HL-60 (cell line): ENCODE measurements around the gene BLOC1S4.

ENCODE experiments used
- DNase-seq, 2 experiments: peaks; one replicate each; pipeline ENCODE4 v3.0.0-alpha.2; 2010 to 2020; ENCODE audit warnings: low read depth in 1 of 2, low spot score in 1 of 2
- H3K27ac ChIP-seq: fragments of 250-450 bp; sonication (Bioruptor Pico); replicated peaks from 2 replicates; pipeline ENCODE4 v1.5.1; 2020; ENCODE audit warnings: mild to moderate bottlenecking, moderate library complexity
- H3K27me3 ChIP-seq: fragments of 250-450 bp; sonication (Bioruptor Pico); 2 replicates; pipeline ENCODE4 v1.5.1; 2021; ENCODE audit warnings: mild to moderate bottlenecking, moderate library complexity; ENCODE audit not compliant: insufficient read depth, poor library complexity, severe bottlenecking
- H3K4me3 ChIP-seq: replicated peaks from 2 replicates; pipeline ENCODE4 v1.5.1; 2011; ENCODE audit warnings: mild to moderate bottlenecking, control low read depth, low read length; ENCODE audit not compliant: insufficient read depth
- GABPA ChIP-seq: IDR thresholded peaks from 2 replicates; pipeline ENCODE4 v1.6.1; 2012; ENCODE audit warnings: low read depth
- POLR2AphosphoS5 ChIP-seq: IDR thresholded peaks from 2 replicates; pipeline ENCODE4 v1.6.1; 2012; ENCODE audit warnings: low read depth
- SPI1 ChIP-seq: IDR thresholded peaks from 2 replicates; pipeline ENCODE4 v1.6.1; 2012; ENCODE audit warnings: low read depth, mild to moderate bottlenecking, borderline replicate concordance
- TF ChIP-seq, protein P1 (sequence below): IDR thresholded peaks from one replicate; pipeline ENCODE4 v1.5.1; 2011; ENCODE audit warnings: low read length, control low read depth, inconsistent platforms; ENCODE audit not compliant: insufficient read depth
- TF ChIP-seq, protein P2 (sequence below): IDR thresholded peaks from 2 replicates; pipeline ENCODE4 v1.6.1; 2012; ENCODE audit warnings: low read depth; ENCODE audit not compliant: insufficient replicate concordance

The BLOC1S4 gene

DNA sequence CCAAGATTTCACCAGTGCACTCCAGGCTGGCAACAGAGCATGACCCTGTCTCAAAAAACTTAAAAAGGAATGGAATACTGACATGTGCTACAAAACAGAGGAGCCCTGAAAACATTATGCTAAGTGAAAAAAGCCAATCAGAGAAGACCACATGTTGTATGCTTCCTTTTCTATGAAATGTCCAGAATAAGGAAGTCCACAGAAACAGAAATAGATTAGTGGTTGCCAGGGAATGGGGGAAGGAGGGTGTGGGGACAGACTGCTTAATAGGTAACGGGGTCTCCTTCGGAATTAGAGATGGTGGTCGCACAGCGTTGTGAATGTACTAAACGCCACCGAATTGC lies 36.5 kb downstream of the BLOC1S4 start:
- peak in 1 of 2 experiments; percentile 49 for DNase-seq
- Histone ChIP-seq H3K27me3 (no peaks in the 10 kb centered on the region), H3K27ac (no peak overlapping the region), H3K4me3 (no peak overlapping the region)
- TF ChIP-seq SPI1 (peak; percentile 87), POLR2AphosphoS5 (no peak)

DNA sequence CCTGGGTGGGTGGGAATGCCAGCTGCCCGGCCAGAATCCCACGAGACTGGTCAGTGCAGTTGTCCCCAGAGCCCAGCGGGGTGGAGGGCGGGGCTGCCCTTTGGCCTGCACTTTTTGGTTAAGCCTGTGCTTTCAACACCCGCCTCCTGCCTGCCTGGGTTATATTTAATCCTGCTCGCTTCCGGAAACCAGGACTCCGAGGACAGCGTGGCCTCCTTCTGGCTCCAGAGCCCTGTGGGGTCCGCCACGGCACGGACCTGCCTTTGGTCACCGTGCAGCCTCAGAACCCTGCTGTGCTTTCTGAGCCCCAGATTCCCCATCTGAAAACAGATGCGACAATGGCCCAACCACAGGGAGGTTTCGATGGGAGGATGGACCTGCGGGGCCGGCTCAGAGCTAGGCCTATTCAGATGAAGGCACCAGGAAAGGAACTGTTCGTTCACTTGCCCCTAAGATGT lies 37.2 kb downstream of the BLOC1S4 start:
- Histone ChIP-seq H3K4me3 (no peak overlapping the region), H3K27ac (no peak overlapping the region), H3K27me3 (no peaks in the 10 kb centered on the region)
- TF ChIP-seq, protein P1, sequence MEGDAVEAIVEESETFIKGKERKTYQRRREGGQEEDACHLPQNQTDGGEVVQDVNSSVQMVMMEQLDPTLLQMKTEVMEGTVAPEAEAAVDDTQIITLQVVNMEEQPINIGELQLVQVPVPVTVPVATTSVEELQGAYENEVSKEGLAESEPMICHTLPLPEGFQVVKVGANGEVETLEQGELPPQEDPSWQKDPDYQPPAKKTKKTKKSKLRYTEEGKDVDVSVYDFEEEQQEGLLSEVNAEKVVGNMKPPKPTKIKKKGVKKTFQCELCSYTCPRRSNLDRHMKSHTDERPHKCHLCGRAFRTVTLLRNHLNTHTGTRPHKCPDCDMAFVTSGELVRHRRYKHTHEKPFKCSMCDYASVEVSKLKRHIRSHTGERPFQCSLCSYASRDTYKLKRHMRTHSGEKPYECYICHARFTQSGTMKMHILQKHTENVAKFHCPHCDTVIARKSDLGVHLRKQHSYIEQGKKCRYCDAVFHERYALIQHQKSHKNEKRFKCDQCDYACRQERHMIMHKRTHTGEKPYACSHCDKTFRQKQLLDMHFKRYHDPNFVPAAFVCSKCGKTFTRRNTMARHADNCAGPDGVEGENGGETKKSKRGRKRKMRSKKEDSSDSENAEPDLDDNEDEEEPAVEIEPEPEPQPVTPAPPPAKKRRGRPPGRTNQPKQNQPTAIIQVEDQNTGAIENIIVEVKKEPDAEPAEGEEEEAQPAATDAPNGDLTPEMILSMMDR, result no peak
- TF ChIP-seq POLR2AphosphoS5 (no peak), SPI1 (no peak), GABPA (no peak)
- TF ChIP-seq, protein P2, sequence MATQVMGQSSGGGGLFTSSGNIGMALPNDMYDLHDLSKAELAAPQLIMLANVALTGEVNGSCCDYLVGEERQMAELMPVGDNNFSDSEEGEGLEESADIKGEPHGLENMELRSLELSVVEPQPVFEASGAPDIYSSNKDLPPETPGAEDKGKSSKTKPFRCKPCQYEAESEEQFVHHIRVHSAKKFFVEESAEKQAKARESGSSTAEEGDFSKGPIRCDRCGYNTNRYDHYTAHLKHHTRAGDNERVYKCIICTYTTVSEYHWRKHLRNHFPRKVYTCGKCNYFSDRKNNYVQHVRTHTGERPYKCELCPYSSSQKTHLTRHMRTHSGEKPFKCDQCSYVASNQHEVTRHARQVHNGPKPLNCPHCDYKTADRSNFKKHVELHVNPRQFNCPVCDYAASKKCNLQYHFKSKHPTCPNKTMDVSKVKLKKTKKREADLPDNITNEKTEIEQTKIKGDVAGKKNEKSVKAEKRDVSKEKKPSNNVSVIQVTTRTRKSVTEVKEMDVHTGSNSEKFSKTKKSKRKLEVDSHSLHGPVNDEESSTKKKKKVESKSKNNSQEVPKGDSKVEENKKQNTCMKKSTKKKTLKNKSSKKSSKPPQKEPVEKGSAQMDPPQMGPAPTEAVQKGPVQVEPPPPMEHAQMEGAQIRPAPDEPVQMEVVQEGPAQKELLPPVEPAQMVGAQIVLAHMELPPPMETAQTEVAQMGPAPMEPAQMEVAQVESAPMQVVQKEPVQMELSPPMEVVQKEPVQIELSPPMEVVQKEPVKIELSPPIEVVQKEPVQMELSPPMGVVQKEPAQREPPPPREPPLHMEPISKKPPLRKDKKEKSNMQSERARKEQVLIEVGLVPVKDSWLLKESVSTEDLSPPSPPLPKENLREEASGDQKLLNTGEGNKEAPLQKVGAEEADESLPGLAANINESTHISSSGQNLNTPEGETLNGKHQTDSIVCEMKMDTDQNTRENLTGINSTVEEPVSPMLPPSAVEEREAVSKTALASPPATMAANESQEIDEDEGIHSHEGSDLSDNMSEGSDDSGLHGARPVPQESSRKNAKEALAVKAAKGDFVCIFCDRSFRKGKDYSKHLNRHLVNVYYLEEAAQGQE, result no peak
- no peak for DNase-seq

DNA sequence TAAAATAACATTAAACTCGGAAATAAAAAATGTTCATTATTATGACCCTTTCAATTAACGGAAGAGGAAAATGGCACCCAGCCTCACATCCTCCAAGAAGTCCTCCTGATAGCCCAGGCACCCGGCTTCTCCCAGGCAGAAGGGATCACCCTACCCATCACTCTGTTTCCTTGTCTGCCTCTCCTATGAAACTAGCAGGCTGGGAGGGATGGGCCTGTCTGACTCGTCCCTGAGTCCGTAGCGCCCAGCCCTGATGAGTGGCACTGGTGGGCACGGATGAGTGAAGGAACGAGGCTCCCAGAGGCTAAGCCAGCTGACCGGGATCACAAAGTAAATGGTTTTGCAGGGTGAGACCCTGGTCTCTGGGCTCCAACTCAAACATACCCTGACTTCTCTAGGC lies 37.9 kb downstream of the BLOC1S4 start:
- TF ChIP-seq, protein P1, result no peak
- TF ChIP-seq POLR2AphosphoS5 (no peak), GABPA (no peak), SPI1 (no peak)
- TF ChIP-seq, protein P2, result no peak
- Histone ChIP-seq H3K27ac (no peak overlapping the region), H3K27me3 (no peaks in the 10 kb centered on the region), H3K4me3 (no peak overlapping the region)
- DNase-seq, result no peak

DNA sequence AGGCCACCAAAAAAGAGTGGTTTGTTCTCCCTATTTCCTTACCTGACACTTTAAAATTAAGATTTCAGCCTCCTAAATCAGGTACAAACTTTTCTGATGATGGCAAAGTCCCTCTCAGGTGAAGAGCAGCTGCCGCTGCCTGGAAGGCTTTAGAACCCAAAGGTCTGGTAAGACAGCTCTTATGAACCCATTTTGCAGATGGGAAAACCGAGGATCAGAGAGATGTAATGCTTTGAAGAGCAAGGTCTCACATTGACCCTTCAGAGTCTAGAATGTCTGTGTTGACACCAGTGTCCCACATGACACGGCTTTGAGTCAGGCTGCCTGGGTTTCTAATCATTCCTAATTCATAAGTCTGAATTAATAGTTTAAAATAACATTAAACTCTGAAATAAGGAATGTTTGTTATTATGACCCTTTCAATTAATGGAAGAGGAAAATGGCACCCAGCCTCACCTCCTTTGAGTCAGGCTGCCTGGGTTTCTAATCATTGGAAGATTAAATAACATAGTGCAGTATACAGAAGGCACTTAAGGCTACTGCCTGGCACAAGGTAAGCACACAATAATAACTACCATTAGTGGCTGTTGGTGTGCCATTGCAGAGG lies 38.6 kb downstream of the BLOC1S4 start:
- no peak overlapping the region for H3K27ac ChIP-seq
- no peak overlapping the region for H3K4me3 ChIP-seq
- TF ChIP-seq GABPA (no peak), SPI1 (no peak), POLR2AphosphoS5 (no peak)
- TF ChIP-seq, protein P1, result no peak
- TF ChIP-seq, protein P2, result no peak
- H3K27me3 ChIP-seq, result no peaks in the 10 kb centered on the region
- no peak for DNase-seq
